NCI-H1417 treated with DMSO at 0.1 percent for 48 hours (cell line): ENCODE results near the gene SCD5.

Experiments
- DNase-seq: peaks from one replicate; lab custom pipeline; 2025; lab: John Stamatoyannopoulos, UW

SCD5 gene

DNA sequence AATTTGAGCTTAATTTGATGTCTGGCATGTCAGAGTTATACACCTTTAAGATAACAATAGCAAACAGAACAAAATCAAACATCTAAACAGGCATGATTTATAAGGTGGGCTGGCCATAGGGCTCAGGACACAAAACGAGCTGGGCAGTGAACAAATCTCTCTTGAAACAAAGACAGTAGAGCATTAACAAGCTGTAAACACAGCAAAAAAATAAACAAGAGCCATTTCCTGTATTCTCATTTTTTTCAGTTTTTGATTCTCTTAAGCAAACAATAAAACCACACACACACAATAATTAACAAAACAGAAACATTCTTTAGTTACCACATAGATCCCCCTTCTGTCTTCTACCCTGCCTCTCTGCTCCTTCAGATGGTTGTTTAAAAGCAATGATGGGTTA lies 168.5 kb downstream of the SCD5 start:
- peak; percentile 19 for DNase-seq

- DNase-seq: no peak
Measured at GRCh38 chr4:82629238-82630000, 169.2 kb downstream of the SCD5 start.

- DNase-seq: no peak
Measured at GRCh38 chr4:82626251-82626868, 172.2 kb downstream of the SCD5 start.

- DNase-seq: no peak
Measured at GRCh38 chr4:82624819-82625218, 173.8 kb downstream of the SCD5 start.

- no peak for DNase-seq
Measured at GRCh38 chr4:82623121-82623683, 175.4 kb downstream of the SCD5 start.

DNA sequence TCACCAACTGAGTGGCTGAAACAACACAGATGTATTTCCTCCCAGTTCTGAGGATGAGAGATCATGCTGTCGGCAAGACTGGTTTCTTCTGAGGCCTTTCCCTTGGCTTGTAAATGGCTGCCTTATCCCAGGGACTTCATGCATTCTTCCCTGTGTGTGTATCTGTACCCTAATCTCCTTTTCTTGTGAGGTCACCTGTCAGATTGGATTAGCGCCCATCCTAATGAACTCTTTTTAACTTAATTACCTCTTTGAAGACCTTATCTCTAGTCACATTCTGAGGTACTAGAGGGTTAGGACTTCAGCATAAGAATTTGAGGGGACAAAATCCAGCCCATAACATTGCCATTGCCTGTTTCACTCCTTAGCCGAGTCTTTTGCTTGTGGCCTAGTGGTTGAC lies 177.3 kb downstream of the SCD5 start:
- DNase-seq: no peak

GRCh38 chr4:82620126-82620735 lies 178.4 kb downstream of the SCD5 start:
- no peak for DNase-seq

DNA sequence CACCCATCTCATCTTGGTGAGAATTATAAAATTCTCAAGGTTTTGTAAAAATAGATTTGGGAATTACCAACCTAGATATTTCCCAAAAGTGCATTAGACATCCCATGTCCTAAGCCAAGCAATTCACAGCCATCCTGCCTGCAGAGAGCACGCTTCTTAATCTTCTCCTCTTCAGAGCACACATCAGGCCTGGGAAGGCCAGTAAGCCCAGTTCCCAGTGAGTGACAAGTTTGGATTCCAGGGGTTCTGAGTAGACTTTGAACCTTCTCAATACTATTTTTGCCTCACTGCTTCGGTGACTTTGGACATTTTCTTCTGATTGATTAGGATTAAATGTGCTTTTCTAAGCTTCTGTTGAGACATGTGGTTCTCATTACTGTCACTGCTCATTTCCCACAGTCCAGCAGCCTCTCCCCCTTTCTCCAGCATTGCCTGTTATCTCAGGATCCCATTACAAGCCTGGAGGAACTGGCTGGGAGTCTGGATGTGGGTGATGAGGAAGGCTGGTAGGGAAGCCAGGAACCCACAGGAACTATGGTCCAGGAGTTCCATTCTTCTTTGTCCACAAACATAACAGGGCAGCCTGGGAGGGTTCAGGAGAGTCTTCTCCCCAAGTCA lies 180.4 kb downstream of the SCD5 start:
- DNase-seq: no peak

GRCh38 chr4:82614838-82615449 lies 183.7 kb downstream of the SCD5 start:
- DNase-seq: no peak

GRCh38 chr4:82613121-82613520 lies 185.5 kb downstream of the SCD5 start:
- DNase-seq: no peak

DNA sequence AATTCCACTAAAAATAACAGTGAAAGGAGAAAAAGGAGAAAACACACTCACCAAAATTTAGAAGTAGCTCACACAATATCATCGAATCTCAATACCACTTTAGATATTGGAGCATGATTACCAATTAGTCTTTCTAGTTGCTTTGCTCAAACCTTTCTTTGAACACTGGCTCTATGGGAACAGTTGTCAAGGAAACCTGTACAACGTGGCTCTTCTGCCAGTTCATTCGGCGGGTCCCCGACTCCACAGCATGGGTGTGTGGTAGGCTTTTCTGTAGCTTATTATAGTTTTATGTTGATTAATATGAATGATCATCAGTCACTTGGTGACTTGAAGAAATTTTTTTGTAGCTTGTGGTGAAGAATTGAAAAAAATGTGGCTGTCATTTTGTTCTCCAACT lies 186.6 kb downstream of the SCD5 start:
- no peak for DNase-seq

GRCh38 chr4:82611527-82611926 lies 187.1 kb downstream of the SCD5 start:
- no peak for DNase-seq

- no peak for DNase-seq
Measured at GRCh38 chr4:82610041-82610440, 188.6 kb downstream of the SCD5 start.

- no peak for DNase-seq
Measured at GRCh38 chr4:82606622-82607021, 192.0 kb downstream of the SCD5 start.

- no peak for DNase-seq
Measured at GRCh38 chr4:82604522-82604921, 194.1 kb downstream of the SCD5 start.

- DNase-seq: no peak
Measured at GRCh38 chr4:82601242-82602015, 197.2 kb downstream of the SCD5 start.

- DNase-seq: peak; percentile 20
Measured at GRCh38 chr4:82599336-82599735, 199.3 kb downstream of the SCD5 start.

DNA sequence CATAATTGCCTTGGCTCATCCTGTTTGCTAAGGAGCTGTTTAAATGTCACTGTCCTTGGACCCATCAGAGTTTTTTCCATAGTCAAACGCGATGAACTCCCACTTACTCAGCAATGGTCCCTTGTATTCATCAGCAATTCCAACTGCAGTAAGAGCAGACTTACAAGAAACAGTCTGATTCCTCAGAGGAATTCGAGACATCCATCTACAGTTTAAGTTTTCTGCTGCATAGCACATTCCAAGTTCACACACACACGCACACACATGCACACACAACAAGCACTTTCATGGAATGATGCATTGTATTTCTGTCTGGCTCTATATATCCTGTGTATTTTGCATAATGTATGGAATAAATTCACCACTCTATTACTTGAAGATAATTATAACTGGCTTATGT lies 204.1 kb downstream of the SCD5 start:
- no peak for DNase-seq

DNA sequence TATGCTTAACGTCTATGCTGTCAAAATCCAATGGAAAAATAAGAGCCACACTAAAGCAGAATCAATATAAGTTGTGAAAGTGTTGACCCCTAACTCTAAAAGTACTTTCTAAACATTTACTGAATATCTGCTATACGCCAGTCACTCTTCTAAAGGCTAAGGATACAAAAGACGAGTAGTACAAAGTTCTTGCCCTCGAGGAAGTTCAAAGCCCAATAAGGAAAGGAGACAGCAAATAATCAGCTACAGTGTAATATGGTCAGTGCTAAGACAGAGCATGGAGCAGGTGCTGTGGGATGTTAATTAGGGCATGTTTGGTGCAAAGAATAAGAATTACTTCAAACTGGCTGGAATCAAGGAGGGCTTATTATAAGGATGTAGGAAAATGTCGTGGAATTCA lies 205.2 kb downstream of the SCD5 start:
- no peak for DNase-seq

DNA sequence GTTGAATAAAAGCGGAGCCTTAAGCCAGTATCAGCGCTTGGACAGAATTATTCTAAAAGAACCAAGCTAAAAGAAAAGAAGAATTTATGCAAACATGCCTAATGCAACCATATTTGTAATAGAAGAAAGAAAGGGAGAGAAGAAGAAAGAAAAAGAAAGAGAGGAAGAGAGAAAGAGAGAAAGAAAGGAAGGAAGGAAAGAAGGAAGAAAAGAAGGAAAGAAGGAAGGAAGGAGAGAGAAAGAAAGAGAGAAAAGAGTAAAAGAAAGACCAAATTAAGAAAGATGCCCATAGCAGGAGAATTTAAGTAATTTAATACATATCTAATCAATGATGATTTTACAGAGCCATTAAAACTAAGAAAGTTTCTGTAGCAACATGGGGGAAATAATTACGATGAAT lies 206.0 kb downstream of the SCD5 start:
- DNase-seq: no peak

- no peak for DNase-seq
Measured at GRCh38 chr4:82591592-82591991, 207.0 kb downstream of the SCD5 start.
